Left lung (tissue), 10 donors: ENCODE data around the gene TRIM36. TPM values are rescaled to one million over a fixed set of nuclear protein-coding genes. Genes with fewer than 3 reads are reported as not detected.
A peak's percentile ranks its signal among the peaks of the same experiment; 100 is the strongest.

Source experiments
- ATAC-seq: fragments of 200-7000 bp; cut with Tn5 transposase; one replicate; pipeline ENCODE4 v1.9.1; 2020; ENCODE audit warnings: moderate library complexity
- DNase-seq, 4 donors: peaks; one replicate each; pipeline ENCODE4 v3.0.0-alpha.2; 2013 to 2020
- H3K27ac ChIP-seq, 2 donors: fragments of 200-600 bp; sonication (generic) in 1 of 2; one replicate each; pipeline versions ENCODE4 v1.5.0 to v1.8.0; 2020 to 2021
- H3K27me3 ChIP-seq, 2 donors: fragments of 200-600 bp; sonication (generic) in 1 of 2; one replicate each; pipeline versions ENCODE4 v1.5.0 to v1.8.0; 2020 to 2021
- H3K36me3 ChIP-seq, 2 donors: fragments of 200-600 bp; sonication (generic) in 1 of 2; one replicate each; pipeline versions ENCODE4 v1.5.0 to v1.8.0; 2020 to 2021
- H3K4me1 ChIP-seq, 2 donors: fragments of 200-600 bp; one replicate each; pipeline ENCODE4 v1.8.0; 2021
- H3K4me3 ChIP-seq, 2 donors: fragments of 200-600 bp; sonication (generic) in 1 of 2; one replicate each; pipeline versions ENCODE4 v1.5.0 to v1.8.0; 2020 to 2021; ENCODE audit warnings: mild to moderate bottlenecking in 1 of 2
- H3K9me3 ChIP-seq, 2 donors: fragments of 200-600 bp; sonication (generic) in 1 of 2; one replicate each; pipeline versions ENCODE4 v1.5.0 to v1.8.0; 2020 to 2021
- intact Hi-C, 2 donors: fragments of 100-400 bp; cut with DNase I; formaldehyde crosslinking; loops; one replicate each; pipeline versions ENCODE4 v1.11.2 to v1.14.2; 2022
- polyA plus RNA-seq, 6 donors: library from polyadenylated mRNA; unstranded; fragments of 120-200 nt; gene quantifications; one replicate each; pipeline ENCODE4 v1.2.1, GENCODE V29; 2013; ENCODE audit not compliant: insufficient read length in 6 of 6
- total RNA-seq, 2 donors: library from RNA; stranded (reverse); fragmentation: NEBNext Ultra II Directional; extraction: Animal tissue kit (Norgen Biotek cat#: 25700); gene quantifications; one replicate each; pipeline ENCODE4 v1.2.1, GENCODE V29; 2021
- TF ChIP-seq, protein P1 (sequence below), 2 donors: fragments of 200-600 bp; sonication (generic) in 1 of 2; IDR thresholded peaks; one replicate each; pipeline versions ENCODE4 v1.5.0 to v1.8.0; 2021; ENCODE audit warnings: antibody characterized with exemption in 2 of 2
- donor health status: DM: no; HTN: yes; CAD: no.
- donor health status: DM: no; HTN: no; CAD: no.

The TRIM36 gene
- total and polyA plus RNA-seq, 8 donors, result 0.98 to 6.9 (median 1.5) TPM

GRCh38 chr5:115170134-115170928 is 623 bp upstream of the TRIM36 start:
- Histone ChIP-seq H3K27me3 (peaks cover 18 to 100% of the 10 kb centered on the region in 2 donors), H3K4me1 (peaks cover 0 to 23% of the 10 kb centered on the region in 2 donors), H3K36me3 (no peaks in the 10 kb centered on the region), H3K4me3 (peak overlapping the region; percentile 73 to 90), H3K9me3 (no peaks in the 10 kb centered on the region), H3K27ac (peak overlapping the region; percentile 1 to 61)
- intact Hi-C loops, result no loop called here
- DNase-seq, result peak in 2 of 4 donors; percentile 28 to 79
- ATAC-seq, result peak; percentile 78
- TF ChIP-seq, protein P1, sequence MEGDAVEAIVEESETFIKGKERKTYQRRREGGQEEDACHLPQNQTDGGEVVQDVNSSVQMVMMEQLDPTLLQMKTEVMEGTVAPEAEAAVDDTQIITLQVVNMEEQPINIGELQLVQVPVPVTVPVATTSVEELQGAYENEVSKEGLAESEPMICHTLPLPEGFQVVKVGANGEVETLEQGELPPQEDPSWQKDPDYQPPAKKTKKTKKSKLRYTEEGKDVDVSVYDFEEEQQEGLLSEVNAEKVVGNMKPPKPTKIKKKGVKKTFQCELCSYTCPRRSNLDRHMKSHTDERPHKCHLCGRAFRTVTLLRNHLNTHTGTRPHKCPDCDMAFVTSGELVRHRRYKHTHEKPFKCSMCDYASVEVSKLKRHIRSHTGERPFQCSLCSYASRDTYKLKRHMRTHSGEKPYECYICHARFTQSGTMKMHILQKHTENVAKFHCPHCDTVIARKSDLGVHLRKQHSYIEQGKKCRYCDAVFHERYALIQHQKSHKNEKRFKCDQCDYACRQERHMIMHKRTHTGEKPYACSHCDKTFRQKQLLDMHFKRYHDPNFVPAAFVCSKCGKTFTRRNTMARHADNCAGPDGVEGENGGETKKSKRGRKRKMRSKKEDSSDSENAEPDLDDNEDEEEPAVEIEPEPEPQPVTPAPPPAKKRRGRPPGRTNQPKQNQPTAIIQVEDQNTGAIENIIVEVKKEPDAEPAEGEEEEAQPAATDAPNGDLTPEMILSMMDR (IDR thresholded peaks at IDR 0.05), result no peak

DNA sequence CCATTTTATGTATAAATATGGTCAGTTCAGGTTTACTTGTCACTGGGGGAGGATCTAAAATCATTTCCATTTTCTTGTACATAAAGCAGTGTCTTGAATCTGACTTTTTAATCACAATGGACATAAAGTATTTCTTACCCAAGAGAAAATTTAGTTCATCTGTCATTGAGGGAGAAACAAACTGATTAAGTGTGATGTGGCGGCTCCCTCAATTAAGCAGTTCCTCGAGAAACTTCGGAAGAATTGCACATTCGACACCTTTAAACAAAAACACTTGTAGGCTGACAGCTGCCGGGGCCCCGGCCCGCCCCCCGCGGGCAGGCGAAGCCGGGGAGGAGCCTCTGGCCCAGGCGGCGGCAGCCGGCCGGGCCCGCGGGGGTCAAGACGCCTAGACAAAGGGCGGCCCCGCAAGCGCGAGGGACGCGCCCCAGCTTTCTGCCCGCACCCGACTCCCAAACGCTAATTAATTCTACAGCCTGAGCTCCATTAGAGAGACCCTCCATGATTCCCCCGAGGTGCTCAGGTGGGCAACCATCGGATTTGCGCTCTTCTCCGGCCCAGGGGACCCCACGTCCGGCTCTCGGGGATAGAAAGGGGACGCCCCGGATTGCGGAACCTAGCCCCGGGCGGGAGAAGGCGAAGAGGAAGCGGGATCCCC is 750 bp downstream of the TRIM36 start:
- peak overlapping the region; percentile 73 to 90 for H3K4me3 ChIP-seq
- DNase-seq (peak in 1 of 4 donors; percentile 80), ATAC-seq (peak; percentile 49)
- TF ChIP-seq, protein P1 (IDR thresholded peaks at IDR 0.05), result no peak
- peak overlapping the region; percentile 40 to 61 for H3K27ac ChIP-seq
- no peaks in the 10 kb centered on the region for H3K36me3 ChIP-seq
- no peaks in the 10 kb centered on the region for H3K9me3 ChIP-seq
- H3K4me1 ChIP-seq, result peaks cover 0 to 23% of the 10 kb centered on the region in 2 donors
- H3K27me3 ChIP-seq, result peaks cover 18 to 91% of the 10 kb centered on the region in 2 donors
- intact Hi-C loops, result no loop called here

GRCh38 chr5:115166744-115167393 is 2.8 kb downstream of the TRIM36 start:
- peak in 1 of 4 donors; percentile 78 for DNase-seq
- ATAC-seq, result no peak
- Histone ChIP-seq H3K27me3 (peaks cover 15 to 70% of the 10 kb centered on the region in 2 donors), H3K9me3 (no peaks in the 10 kb centered on the region), H3K4me3 (no peak overlapping the region), H3K27ac (no peak overlapping the region), H3K36me3 (no peaks in the 10 kb centered on the region), H3K4me1 (peaks cover 0 to 23% of the 10 kb centered on the region in 2 donors)
- TF ChIP-seq, protein P1 (IDR thresholded peaks at IDR 0.05), result no peak
- intact Hi-C loops, result no loop called here

DNA sequence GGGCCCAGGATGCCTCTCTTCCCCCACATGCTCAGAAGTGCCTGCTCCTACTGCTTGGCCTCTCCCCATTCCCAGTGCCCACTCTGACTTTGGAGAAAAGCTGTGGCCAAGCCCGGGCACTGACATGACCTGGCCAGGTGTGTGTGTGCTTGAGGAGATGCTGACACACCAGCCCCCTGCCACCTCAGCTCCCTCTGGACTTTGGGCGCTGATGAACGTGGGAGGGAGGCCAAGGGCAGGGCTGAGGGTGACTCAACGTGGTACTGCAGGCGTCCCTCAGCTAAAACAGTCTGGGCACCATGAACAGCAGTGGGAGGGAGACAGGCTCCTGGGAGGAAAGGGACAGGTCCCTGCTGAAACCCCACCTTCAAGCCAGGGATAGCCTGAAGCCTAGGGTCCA is 3.9 kb downstream of the TRIM36 start:
- no peak for DNase-seq
- Histone ChIP-seq H3K9me3 (no peaks in the 10 kb centered on the region), H3K27me3 (peaks cover 4 to 61% of the 10 kb centered on the region in 2 donors), H3K36me3 (no peaks in the 10 kb centered on the region), H3K4me1 (peaks cover 0 to 17% of the 10 kb centered on the region in 2 donors), H3K4me3 (no peak overlapping the region), H3K27ac (no peak overlapping the region)
- ATAC-seq, result no peak
- intact Hi-C loops, result no loop called here
- TF ChIP-seq, protein P1 (IDR thresholded peaks at IDR 0.05), result no peak
